Loucy (cell line): ENCODE results near the gene KRTAP17-1.

Experiments
- H2AFZ ChIP-seq: fragments of 200-600 bp; sonication (generic); 2 replicates; pipeline ENCODE4 v1.6.0; 2016; ENCODE audit warnings: antibody characterized with exemption, mild to moderate bottlenecking, low read length, moderate library complexity
- H3F3A ChIP-seq: fragments of 200-600 bp; 2 replicates; pipeline ENCODE4 v1.6.0; 2016; ENCODE audit warnings: antibody characterized with exemption, low read depth, mild to moderate bottlenecking
- H3K27me3 ChIP-seq: fragments of 200-600 bp; sonication (generic); 2 replicates; pipeline ENCODE4 v1.6.1; 2014; ENCODE audit warnings: low read length, mild to moderate bottlenecking; ENCODE audit not compliant: insufficient read depth, poor library complexity, severe bottlenecking
- H3K36me3 ChIP-seq: fragments of 200-600 bp; sonication (generic); 2 replicates; pipeline ENCODE4 v1.6.1; 2016; ENCODE audit warnings: low read length; ENCODE audit not compliant: insufficient read depth
- H3K4me1 ChIP-seq: fragments of 200-600 bp; sonication (generic); 2 replicates; pipeline ENCODE4 v1.5.1; 2014; ENCODE audit warnings: low read length, mild to moderate bottlenecking; ENCODE audit not compliant: insufficient read depth, poor library complexity, severe bottlenecking
- H3K4me2 ChIP-seq: fragments of 200-600 bp; sonication (generic); 2 replicates; pipeline ENCODE4 v1.6.0; 2014; ENCODE audit warnings: antibody characterized with exemption, low read length, low read depth, mild to moderate bottlenecking; ENCODE audit not compliant: poor library complexity, severe bottlenecking
- H3K4me3 ChIP-seq: fragments of 200-600 bp; sonication (generic); 2 replicates; pipeline ENCODE4 v1.5.1; 2014; ENCODE audit warnings: low read length, mild to moderate bottlenecking, mixed read lengths; ENCODE audit not compliant: poor library complexity, severe bottlenecking
- H3K79me2 ChIP-seq: fragments of 200-600 bp; sonication (generic); 2 replicates; pipeline ENCODE4 v1.6.1; 2014; ENCODE audit warnings: low read length; ENCODE audit not compliant: insufficient read depth
- H3K9ac ChIP-seq: fragments of 200-600 bp; sonication (generic); 2 replicates; pipeline ENCODE4 v1.6.0; 2014; ENCODE audit warnings: mild to moderate bottlenecking, low read depth, low read length, moderate library complexity; ENCODE audit not compliant: poor library complexity, severe bottlenecking
- H3K9me2 ChIP-seq: fragments of 200-600 bp; sonication (generic); replicated peaks from 2 replicates; pipeline ENCODE4 v1.6.1; 2016; ENCODE audit warnings: low read depth, low read length, mixed read lengths
- H3K9me3 ChIP-seq: fragments of 200-600 bp; sonication (generic); 2 replicates; pipeline ENCODE4 v1.6.1; 2014; ENCODE audit warnings: mild to moderate bottlenecking, antibody characterized with exemption, low read length, low read depth; ENCODE audit not compliant: insufficient read depth
- H4K20me1 ChIP-seq: fragments of 200-600 bp; sonication (generic); 2 replicates; pipeline ENCODE4 v1.6.0; 2014; ENCODE audit warnings: antibody characterized with exemption, low read length, mild to moderate bottlenecking; ENCODE audit not compliant: insufficient read depth, poor library complexity, severe bottlenecking
- CTCF ChIP-seq: fragments of 200-600 bp; sonication (generic); conservative IDR thresholded peaks from 2 replicates; pipeline ENCODE4 v1.5.1; 2014; ENCODE audit warnings: mild to moderate bottlenecking, antibody characterized with exemption, low read length
- EZH2phosphoT487 ChIP-seq: fragments of 200-600 bp; IDR thresholded peaks from 2 replicates; pipeline ENCODE4 v1.6.1; 2018; ENCODE audit warnings: antibody characterized with exemption, mild to moderate bottlenecking, moderate library complexity, borderline replicate concordance

KRTAP17-1 gene

DNA sequence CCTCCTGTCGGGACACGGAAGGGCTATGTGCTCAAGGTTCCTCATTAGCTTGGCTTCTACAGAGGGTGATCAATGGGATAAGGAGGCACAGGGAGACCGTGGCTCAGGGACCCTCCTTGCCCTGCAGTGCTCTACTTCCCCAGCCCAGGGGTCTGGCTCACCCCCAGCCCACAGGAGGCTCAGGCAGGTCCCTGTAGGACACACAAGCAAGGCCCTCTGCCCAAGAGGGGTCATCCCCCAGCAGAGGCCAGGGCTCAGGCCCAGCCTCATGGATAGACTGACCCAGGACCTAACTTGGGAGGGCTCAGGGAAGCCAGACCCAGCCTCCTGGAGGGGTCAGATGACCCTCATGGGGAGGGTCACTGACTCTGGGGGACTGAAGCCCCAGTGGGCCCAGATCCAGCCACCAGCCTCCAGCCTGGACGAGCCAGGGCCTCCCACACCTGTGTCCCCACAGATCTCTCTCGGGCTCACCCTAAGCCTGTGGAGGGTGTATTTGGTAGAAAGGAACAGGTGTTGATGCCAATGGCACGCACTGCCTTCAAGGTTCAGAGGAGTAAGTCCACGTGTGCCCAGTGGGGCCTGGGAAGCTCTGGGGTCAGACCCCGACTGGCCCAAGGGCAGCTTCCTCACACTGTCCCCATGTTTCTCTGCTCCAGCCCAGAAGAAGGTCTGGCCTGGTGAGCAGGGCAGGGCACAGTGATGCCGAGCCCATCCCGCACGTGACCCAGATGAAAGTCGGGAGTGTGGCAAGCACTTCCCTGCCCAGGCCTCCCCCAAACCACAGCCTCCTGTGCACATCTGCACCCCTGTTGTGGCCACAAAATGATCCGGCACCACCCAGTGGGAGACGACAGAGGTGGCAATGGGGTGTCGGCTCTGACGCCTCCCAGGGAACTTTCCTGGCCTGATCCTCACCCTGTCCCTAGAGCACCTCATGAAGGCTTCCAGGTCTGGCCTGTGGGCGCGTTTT is 10.9 kb upstream of the KRTAP17-1 start:
- Histone ChIP-seq H3K4me2 (no peak overlapping the region), H3K4me3 (no peak overlapping the region), H4K20me1 (no peaks in the 10 kb centered on the region), H3K79me2 (no peaks in the 10 kb centered on the region), H3K4me1 (no peaks in the 10 kb centered on the region), H3K9me3 (no peaks in the 10 kb centered on the region), H3K9me2 (no peaks in the 10 kb centered on the region), H3F3A (no peaks in the 10 kb centered on the region), H2AFZ (no peak overlapping the region), H3K27me3 (no peaks in the 10 kb centered on the region), H3K36me3 (no peaks in the 10 kb centered on the region), H3K9ac (no peak overlapping the region)
- no peak for TF ChIP-seq EZH2phosphoT487
- no peak for TF ChIP-seq CTCF

GRCh38 chr17:41325611-41326010 is 10.1 kb upstream of the KRTAP17-1 start:
- H3K36me3 ChIP-seq, result no peaks in the 10 kb centered on the region
- TF ChIP-seq EZH2phosphoT487 (no peak), CTCF (no peak)
- no peak overlapping the region for H3K4me2 ChIP-seq
- H3K9ac ChIP-seq, result no peak overlapping the region
- H2AFZ ChIP-seq, result no peak overlapping the region
- no peaks in the 10 kb centered on the region for H3F3A ChIP-seq
- no peaks in the 10 kb centered on the region for H3K27me3 ChIP-seq
- no peak overlapping the region for H3K4me3 ChIP-seq
- H3K9me2 ChIP-seq, result no peaks in the 10 kb centered on the region
- no peaks in the 10 kb centered on the region for H3K9me3 ChIP-seq
- H3K79me2 ChIP-seq, result no peaks in the 10 kb centered on the region
- H4K20me1 ChIP-seq, result no peaks in the 10 kb centered on the region
- H3K4me1 ChIP-seq, result no peaks in the 10 kb centered on the region

GRCh38 chr17:41325126-41325525 is 9.6 kb upstream of the KRTAP17-1 start:
- no peaks in the 10 kb centered on the region for H3K9me2 ChIP-seq
- H3K27me3 ChIP-seq, result no peaks in the 10 kb centered on the region
- H4K20me1 ChIP-seq, result no peaks in the 10 kb centered on the region
- no peak for TF ChIP-seq CTCF
- TF ChIP-seq EZH2phosphoT487, result no peak
- H3K9ac ChIP-seq, result no peak overlapping the region
- no peaks in the 10 kb centered on the region for H3K79me2 ChIP-seq
- no peak overlapping the region for H3K4me2 ChIP-seq
- no peak overlapping the region for H2AFZ ChIP-seq
- H3K36me3 ChIP-seq, result no peaks in the 10 kb centered on the region
- H3F3A ChIP-seq, result no peaks in the 10 kb centered on the region
- no peak overlapping the region for H3K4me3 ChIP-seq
- no peaks in the 10 kb centered on the region for H3K4me1 ChIP-seq
- 0 out of 2 replicates have a peak, but pooled peaks cover 2% of the 10 kb centered on the region for H3K9me3 ChIP-seq
